Common myeloid progenitor, CD34-positive (primary cell): Measurements from ENCODE around the gene TMEM203.
A peak's percentile ranks its signal among the peaks of the same experiment; 100 is the strongest.

Experiments
- CTCF ChIA-PET: fragments of 350-600 bp; sonication (Branson Sonifier 250); formaldehyde crosslinking; loops from one replicate; lab custom pipeline; 2021; ENCODE audit warnings: antibody characterized with exemption; lab: Charles Lee
- POLR2A ChIA-PET: fragments of 350-600 bp; sonication (Branson Sonifier 250); formaldehyde crosslinking; loops from one replicate; lab custom pipeline; 2021; ENCODE audit warnings: antibody characterized with exemption; lab: Charles Lee
- DNase-seq, 3 donors: peaks; one replicate each; pipeline versions ENCODE4 v3.0.0 to v3.0.0-alpha.2; 2013
- H3K27ac ChIP-seq, 2 experiments: 1 replicate in 1 of 2; 2 replicates in 1 of 2; pipeline ENCODE4 v1.7.0; 2013; ENCODE audit warnings: inconsistent platforms in 2 of 2, low read length in 2 of 2, mild to moderate bottlenecking in 2 of 2, low read depth in 1 of 2, moderate library complexity in 1 of 2; ENCODE audit not compliant: severe bottlenecking in 2 of 2, insufficient read depth in 1 of 2, poor library complexity in 1 of 2
- H3K27me3 ChIP-seq, 5 experiments: replicated peaks in 2 of 5; 1 replicate in 3 of 5; 2 replicates in 2 of 5; pipeline versions ENCODE4 v1.6.1 to v1.7.0; 2013; ENCODE audit warnings: low read length in 4 of 5, mild to moderate bottlenecking in 2 of 5, moderate library complexity in 2 of 5, inconsistent platforms in 1 of 5; ENCODE audit not compliant: insufficient read depth in 5 of 5, control insufficient read depth in 4 of 5
- H3K36me3 ChIP-seq, 4 experiments: 1 replicate in 2 of 4; 2 replicates in 2 of 4; pipeline versions ENCODE4 v1.6.1 to v1.7.0; 2013; ENCODE audit warnings: low read length in 3 of 4, control low read depth in 1 of 4, mild to moderate bottlenecking in 1 of 4; ENCODE audit not compliant: control insufficient read depth in 4 of 4, insufficient read depth in 4 of 4
- H3K4me1 ChIP-seq, 4 experiments: 1 replicate in 3 of 4; 2 replicates in 1 of 4; pipeline versions ENCODE4 v1.6.1 to v1.7.1; 2013; ENCODE audit warnings: low read length in 3 of 4, mild to moderate bottlenecking in 3 of 4, control low read depth in 1 of 4, inconsistent platforms in 1 of 4, moderate library complexity in 1 of 4; ENCODE audit not compliant: control insufficient read depth in 4 of 4, insufficient read depth in 4 of 4; ENCODE audit errors: control extremely low read depth in 1 of 4
- H3K4me3 ChIP-seq, 7 experiments: 1 replicate in 4 of 7; 2 replicates in 3 of 7; pipeline versions ENCODE4 v1.5.1 to v1.7.0; 2013; ENCODE audit warnings: mild to moderate bottlenecking in 7 of 7, low read length in 6 of 7, moderate library complexity in 6 of 7, inconsistent platforms in 2 of 7, low read depth in 2 of 7, control low read depth in 1 of 7; ENCODE audit not compliant: insufficient read depth in 4 of 7, control insufficient read depth in 1 of 7; ENCODE audit errors: extremely low read depth in 1 of 7
- H3K9me3 ChIP-seq, 5 experiments: 1 replicate in 4 of 5; 2 replicates in 1 of 5; pipeline versions ENCODE4 v1.6.1 to v1.7.1; 2013; ENCODE audit warnings: low read length in 4 of 5, mild to moderate bottlenecking in 2 of 5, inconsistent platforms in 1 of 5, low read depth in 1 of 5, moderate library complexity in 1 of 5; ENCODE audit not compliant: control insufficient read depth in 4 of 5, insufficient read depth in 2 of 5; ENCODE audit errors: control extremely low read depth in 1 of 5
- WGBS: methylation state at CpG from one replicate; pipeline ENCODE4 v1.1.5; 2013; ENCODE audit not compliant: insufficient coverage; 5-methylcytosine and 5-hydroxymethylcytosine counted together

The TMEM203 gene

DNA sequence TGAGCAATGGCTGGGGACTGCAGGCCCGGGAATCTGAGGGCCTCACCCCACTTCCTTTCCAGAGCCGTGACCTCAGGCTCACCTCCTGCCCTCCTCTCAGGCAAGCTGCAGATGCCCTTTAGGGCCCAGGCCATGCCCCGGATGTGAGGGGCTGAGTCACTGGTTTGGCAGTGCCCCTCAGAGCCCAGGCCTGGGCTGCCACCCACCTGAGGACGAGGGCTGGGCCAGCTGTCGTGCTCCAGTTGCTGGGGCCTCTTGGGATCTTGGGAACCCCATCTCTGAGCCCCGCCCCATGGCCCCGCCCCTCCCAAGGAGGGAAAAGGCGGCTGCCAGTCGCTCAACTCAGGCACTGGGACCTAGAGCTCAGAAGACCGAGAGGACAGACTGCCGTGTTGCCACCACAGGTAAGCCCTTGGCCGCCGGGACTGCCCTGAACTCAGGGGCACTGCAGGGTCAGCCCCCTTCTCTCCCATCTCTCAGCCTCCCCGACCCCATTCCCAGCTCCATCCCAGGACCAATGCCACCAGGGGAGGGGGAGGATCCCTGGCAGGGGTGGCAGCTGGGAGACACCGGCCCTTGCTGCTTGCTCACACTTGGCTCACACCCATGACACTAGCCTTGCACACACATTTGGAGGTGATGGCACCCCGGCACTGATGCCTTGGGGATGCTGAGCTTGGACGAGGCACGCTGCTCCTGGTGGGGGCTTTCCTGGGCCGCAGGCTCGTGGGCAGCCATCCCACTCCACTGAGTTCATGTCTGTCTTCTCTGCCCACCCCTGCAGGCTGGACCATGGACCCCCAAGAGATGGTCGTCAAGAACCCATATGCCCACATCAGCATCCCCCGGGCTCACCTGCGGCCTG is 19.6 kb upstream of the TMEM203 start, which contains the start of gene CYSRT1:
Gene CYSRT1 (plus strand): TSS at position 345 of the 865 bp plus-strand sequence. CDS start 448 bp downstream, at position 793.
- H3K4me3 ChIP-seq: peak within 1 kb of the TSS in 6 of 7 experiments; percentile 67 to 93 (median 80)
- H3K9me3 ChIP-seq: no peaks in the 10 kb centered on the region
- WGBS: 42% methylated on average over 21 of the region's 23 CpGs
- peak in 2 of 3 donors; percentile 18 to 49 for DNase-seq
- H3K36me3 ChIP-seq: no peaks in the 10 kb centered on the region
- peak within 1 kb of the TSS in 1 of 2 experiments; percentile 83 for H3K27ac ChIP-seq
- H3K4me1 ChIP-seq: peaks cover 2 to 32% (median 27%) of the 10 kb centered on the region in 4 experiments
- POLR2A ChIA-PET: interaction anchor here (0.6 to 3.7 kb wide), 3 partner anchors 15 to 36 kb away, joined by 3 to 16 read pairs (median 4); partner anchors contain the start of genes ANAPC2, SSNA1 and TUBB4B
- CTCF ChIA-PET: interaction anchor here (1.1 to 6.3 kb wide), 7 partner anchors 12 to 105 kb away, joined by 3 to 46 read pairs (median 6); partner anchors contain the start of genes LRRC26 and SSNA1
- peaks cover 0 to 34% (median 0%) of the 10 kb centered on the region in 5 experiments for H3K27me3 ChIP-seq

DNA sequence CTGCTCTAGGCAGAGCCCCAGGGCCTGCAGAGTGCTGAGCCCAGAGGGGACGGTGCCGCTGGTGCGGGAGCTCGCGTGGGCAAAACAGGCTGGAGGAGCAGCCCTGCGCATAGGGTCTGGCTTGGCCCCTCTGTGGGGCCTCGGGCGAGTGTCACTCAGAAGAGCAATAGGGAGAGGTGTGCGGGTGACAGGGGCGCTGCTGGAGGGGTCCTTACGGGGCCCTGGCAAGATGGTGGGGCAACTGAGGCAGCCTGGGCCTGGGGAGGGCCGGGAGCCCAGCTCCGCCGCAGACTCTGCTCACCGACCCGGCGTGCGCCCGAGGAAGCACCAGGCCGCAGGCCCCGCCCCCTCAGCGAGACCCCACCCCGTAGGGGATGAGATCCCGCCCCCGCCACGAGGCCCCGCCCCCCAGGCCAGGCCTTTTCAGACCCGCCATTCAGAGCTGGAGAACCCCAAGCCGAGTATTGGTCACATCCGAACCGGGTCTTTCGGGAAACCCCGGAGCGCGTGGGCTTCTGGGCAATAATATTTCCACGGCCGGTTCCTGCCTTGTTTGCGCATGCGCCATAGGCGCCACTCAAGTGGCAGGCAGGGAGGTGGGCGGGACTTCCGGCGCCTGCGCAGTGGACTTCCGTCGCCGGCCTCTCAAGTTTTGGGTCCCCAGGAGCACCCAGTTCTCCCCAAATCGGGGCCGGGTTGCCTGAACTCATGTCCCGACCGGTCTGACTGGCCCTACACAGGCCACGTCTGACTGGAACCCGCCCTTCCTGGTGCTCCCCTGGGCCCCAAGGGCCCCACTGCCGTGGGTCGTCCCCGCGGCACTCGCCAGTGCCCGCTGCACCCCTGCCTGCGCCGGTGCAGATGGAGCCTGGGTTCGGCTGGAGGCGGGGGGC is 17.9 kb upstream of the TMEM203 start:
- peak overlapping the region; percentile 54 to 83 for H3K27ac ChIP-seq
- peak overlapping the region; percentile 48 to 93 (median 77) for H3K4me3 ChIP-seq
- no peaks in the 10 kb centered on the region for H3K9me3 ChIP-seq
- peaks cover 0 to 4% (median 0%) of the 10 kb centered on the region in 4 experiments for H3K36me3 ChIP-seq
- peaks cover 2 to 32% (median 27%) of the 10 kb centered on the region in 4 experiments for H3K4me1 ChIP-seq
- ChIA-PET POLR2A (interaction anchor here (0.5 to 3.7 kb wide), 7 partner anchors 14 to 499 kb away, joined by 3 to 16 read pairs (median 3); partner anchors contain the start of genes ANAPC2, SSNA1 and TUBB4B), CTCF (interaction anchor here (0.8 to 6.3 kb wide), 10 partner anchors 14 to 104 kb away, joined by 3 to 46 read pairs (median 3); partner anchors contain the start of gene LRRC26)
- peak; percentile 98 to 99 (median 99) for DNase-seq
- H3K27me3 ChIP-seq: peaks cover 0 to 17% (median 0%) of the 10 kb centered on the region in 5 experiments
- WGBS: 0% methylated on average over 58 of the region's 63 CpGs

DNA sequence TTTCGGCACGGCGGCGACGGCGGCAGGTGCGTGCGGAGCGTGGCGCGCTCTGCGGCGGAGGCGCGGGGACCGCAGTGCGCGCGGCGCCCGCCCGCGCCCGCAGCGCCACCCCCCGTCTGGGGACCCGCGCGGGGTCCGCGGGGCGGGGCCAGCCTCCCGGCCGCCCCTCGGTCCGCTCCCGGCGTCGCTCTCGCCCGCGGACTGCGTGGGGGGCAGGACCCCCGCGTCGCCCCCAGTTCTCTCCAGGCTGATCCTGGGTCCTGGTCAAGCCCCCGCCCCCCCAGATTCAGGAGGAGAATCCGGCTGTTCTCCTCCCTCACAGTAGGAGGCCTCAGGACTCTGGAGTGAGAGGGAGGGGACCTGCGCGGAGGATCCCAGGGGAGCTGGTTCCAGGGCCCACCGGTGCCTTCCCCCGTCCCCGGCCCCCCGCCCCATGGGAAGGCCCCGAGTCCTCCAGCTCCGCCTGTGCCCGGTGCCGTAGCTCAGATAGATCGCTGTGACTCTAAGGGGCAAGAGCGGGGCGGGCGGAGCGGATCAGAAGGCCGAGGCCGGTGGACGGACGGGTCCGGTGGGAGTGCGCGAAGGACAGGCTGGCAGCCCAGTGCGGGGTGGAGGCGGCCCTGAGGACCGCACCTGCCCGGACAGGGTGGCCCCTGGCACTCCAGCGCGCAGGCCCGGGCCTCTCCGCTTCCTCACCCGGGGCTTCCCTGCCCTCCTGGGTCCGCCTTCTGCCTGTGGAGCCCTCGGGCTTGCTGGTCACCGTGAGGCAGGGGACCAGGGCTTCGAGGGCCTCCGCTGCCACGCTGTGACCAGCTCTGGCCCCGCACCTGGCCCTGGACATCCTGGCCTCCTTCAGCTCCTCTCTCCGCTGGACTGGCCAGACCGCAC is 17.0 kb upstream of the TMEM203 start, which contains the start of gene RNF208:
Gene RNF208 (minus strand): TSS at position 51 of the 888 bp plus-strand sequence. CDS start 1,028 bp downstream, outside the sequence.
- DNase-seq: peak in 1 of 3 donors; percentile 18
- ChIA-PET POLR2A (interaction anchor here (0.5 to 3.7 kb wide), 6 partner anchors 13 to 498 kb away, joined by 3 to 16 read pairs (median 3); partner anchors contain the start of gene TUBB4B), CTCF (interaction anchor here (0.7 to 6.3 kb wide), 9 partner anchors 13 to 103 kb away, joined by 3 to 46 read pairs (median 3); partner anchors contain the start of gene LRRC26)
- H3K9me3 ChIP-seq: no peaks in the 10 kb centered on the region
- peaks cover 0 to 13% (median 0%) of the 10 kb centered on the region in 5 experiments for H3K27me3 ChIP-seq
- H3K36me3 ChIP-seq: peaks cover 0 to 6% (median 0%) of the 10 kb centered on the region in 4 experiments
- peak within 1 kb of the TSS; percentile 13 to 93 (median 62) for H3K4me3 ChIP-seq
- no peak within 1 kb of the TSS for H3K27ac ChIP-seq
- 2% methylated on average over 79 of the region's 88 CpGs for WGBS
- peaks cover 2 to 32% (median 27%) of the 10 kb centered on the region in 4 experiments for H3K4me1 ChIP-seq

- H3K27me3 ChIP-seq: peaks cover 0 to 6% (median 0%) of the 10 kb centered on the region in 5 experiments
- POLR2A ChIA-PET: no interaction called here
- peaks cover 2 to 30% (median 26%) of the 10 kb centered on the region in 4 experiments for H3K4me1 ChIP-seq
- no peak overlapping the region for H3K27ac ChIP-seq
- CTCF ChIA-PET: interaction anchor here (1.1 to 1.2 kb wide), 2 partner anchors 11 to 32 kb away, joined by 3 to 4 read pairs; no protein-coding TSS in a partner anchor
- DNase-seq: no peak
- peaks cover 0 to 11% (median 1%) of the 10 kb centered on the region in 4 experiments for H3K36me3 ChIP-seq
- 11% methylated on average over 39 of the region's 61 CpGs for WGBS
- no peaks in the 10 kb centered on the region for H3K9me3 ChIP-seq
- H3K4me3 ChIP-seq: peak overlapping the region in 5 of 7 experiments; percentile 25 to 93 (median 46)
Observed at GRCh38 chr9:137221506-137222111, 16.2 kb upstream of the TMEM203 start.

GRCh38 chr9:137221095-137221505 is 15.7 kb upstream of the TMEM203 start:
- peaks cover 0 to 16% (median 5%) of the 10 kb centered on the region in 4 experiments for H3K36me3 ChIP-seq
- H3K9me3 ChIP-seq: no peaks in the 10 kb centered on the region
- ChIA-PET CTCF (interaction anchor here (1.2 kb wide), 1 partner anchor 11 kb away, joined by 4 read pairs; no protein-coding TSS in a partner anchor), POLR2A (no interaction called here)
- WGBS: 100% methylated on average over 1 of the region's 14 CpGs
- H3K4me3 ChIP-seq: peak overlapping the region in 1 of 7 experiments; percentile 48
- H3K4me1 ChIP-seq: peaks cover 2 to 30% (median 26%) of the 10 kb centered on the region in 4 experiments
- no peak overlapping the region for H3K27ac ChIP-seq
- peaks cover 0 to under 1% (median 0%) of the 10 kb centered on the region in 5 experiments for H3K27me3 ChIP-seq
- no peak for DNase-seq
